ENCODE measurements around the gene IL1R1.
A peak's percentile ranks its signal among the peaks of the same experiment; 100 is the strongest.

IL1R1 gene, protein sequence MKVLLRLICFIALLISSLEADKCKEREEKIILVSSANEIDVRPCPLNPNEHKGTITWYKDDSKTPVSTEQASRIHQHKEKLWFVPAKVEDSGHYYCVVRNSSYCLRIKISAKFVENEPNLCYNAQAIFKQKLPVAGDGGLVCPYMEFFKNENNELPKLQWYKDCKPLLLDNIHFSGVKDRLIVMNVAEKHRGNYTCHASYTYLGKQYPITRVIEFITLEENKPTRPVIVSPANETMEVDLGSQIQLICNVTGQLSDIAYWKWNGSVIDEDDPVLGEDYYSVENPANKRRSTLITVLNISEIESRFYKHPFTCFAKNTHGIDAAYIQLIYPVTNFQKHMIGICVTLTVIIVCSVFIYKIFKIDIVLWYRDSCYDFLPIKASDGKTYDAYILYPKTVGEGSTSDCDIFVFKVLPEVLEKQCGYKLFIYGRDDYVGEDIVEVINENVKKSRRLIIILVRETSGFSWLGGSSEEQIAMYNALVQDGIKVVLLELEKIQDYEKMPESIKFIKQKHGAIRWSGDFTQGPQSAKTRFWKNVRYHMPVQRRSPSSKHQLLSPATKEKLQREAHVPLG

DNA sequence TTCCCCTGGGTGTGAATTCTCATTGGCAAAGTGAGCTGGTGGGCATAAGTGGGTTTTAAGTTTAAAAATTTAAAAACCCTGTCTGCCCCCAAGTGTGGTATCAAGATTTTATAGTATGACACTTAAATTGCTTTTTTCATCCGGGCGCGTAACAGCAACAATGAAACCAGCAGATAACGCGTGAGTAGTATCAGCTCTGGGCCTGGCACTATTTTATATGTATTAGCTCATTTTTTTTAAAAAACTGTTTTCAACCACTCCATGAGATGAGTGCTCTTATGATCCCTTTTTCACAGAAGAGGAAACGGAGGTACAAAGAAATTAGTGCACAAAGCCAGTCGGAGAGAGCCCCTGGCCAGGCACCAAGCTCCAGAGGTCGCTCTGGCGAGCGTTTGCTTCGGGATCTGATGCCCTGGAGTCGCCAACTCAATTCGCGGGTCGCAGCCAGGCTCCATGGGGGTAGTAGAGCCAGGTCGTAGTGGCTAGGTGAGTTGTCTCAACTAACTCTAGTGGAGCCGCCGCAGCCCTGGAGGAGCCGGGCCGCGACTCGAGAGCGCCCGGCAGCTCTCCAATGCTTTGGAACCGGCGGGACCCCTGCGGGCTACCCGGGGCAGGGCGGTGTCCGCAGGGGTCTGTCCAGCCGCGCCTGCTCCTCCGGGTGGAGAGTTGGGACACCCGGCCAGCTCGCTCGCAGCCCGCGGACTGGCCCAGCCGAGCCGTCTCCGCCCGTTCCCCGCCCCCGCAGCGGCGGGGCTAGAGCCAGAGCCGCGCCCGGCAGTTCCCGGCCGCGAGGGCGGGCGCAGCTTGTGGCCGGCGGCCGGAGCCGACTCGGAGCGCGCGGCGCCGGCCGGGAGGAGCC is at the start of gene IL1R1:
Gene IL1R1, plus strand, starts transcription at position 777 of the 859 bp plus-strand sequence. CDS start 14,979 bp downstream, outside the sequence.
- DNase-seq (ENCODE audit: low read depth) = peak; percentile 77
- TF ChIP-seq, protein P1, sequence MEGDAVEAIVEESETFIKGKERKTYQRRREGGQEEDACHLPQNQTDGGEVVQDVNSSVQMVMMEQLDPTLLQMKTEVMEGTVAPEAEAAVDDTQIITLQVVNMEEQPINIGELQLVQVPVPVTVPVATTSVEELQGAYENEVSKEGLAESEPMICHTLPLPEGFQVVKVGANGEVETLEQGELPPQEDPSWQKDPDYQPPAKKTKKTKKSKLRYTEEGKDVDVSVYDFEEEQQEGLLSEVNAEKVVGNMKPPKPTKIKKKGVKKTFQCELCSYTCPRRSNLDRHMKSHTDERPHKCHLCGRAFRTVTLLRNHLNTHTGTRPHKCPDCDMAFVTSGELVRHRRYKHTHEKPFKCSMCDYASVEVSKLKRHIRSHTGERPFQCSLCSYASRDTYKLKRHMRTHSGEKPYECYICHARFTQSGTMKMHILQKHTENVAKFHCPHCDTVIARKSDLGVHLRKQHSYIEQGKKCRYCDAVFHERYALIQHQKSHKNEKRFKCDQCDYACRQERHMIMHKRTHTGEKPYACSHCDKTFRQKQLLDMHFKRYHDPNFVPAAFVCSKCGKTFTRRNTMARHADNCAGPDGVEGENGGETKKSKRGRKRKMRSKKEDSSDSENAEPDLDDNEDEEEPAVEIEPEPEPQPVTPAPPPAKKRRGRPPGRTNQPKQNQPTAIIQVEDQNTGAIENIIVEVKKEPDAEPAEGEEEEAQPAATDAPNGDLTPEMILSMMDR (IDR thresholded peaks at IDR 0.05; ENCODE audit: insufficient read depth, low read depth, low read length, missing control alignments) = no peak

DNA sequence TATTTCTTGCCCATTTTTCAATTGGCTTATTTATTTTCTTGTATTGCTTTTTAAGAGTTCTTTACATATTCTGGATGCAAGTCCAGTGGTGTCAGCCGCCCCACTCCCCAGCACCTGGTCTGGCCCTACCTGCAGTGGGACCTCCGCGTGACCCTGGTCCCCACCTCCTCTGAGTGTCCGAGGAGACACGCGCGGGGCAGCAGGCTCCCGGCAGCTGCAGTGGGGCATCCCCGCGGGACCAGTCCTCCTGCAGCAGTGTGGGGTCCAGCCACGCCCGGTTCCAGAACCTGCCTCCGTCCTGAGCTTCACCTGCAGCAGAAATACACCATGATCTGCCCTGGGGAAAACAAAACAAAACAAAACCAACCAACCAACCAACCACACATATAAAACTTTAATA is 48.9 kb upstream of the IL1R1 start:
- no peak for DNase-seq (ENCODE audit: low read depth)
- TF ChIP-seq, protein P1 (IDR thresholded peaks at IDR 0.05; ENCODE audit: insufficient read depth, low read depth, low read length, missing control alignments) = no peak
- no peak overlapping the region for H3K4me3 ChIP-seq (ENCODE audit: low read length)

More for the DNA sequence above, at the start of gene IL1R1:
- H3K4me3 ChIP-seq (ENCODE audit: low read length) = peak within 1 kb of the TSS; percentile 59

DNA sequence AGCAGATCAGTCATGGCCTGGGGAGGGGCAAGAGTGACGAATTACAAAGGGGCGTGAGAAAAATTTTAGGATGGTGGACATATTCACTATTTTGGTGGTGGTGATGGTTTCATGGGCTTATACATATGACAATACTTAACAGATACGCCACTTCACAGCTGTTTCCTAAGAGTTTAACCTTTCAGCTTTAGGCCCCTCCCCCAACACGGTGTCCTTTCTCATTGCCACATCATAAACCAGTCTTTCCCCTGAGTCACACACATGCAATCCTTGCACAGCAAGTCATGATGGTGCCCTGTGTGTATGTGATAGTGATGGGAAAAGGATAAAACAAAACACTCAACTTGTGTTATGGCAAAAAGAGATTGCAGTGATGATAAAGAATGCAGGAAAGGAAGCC is 47.6 kb upstream of the IL1R1 start:
- no peak overlapping the region for H3K4me3 ChIP-seq (ENCODE audit: low read length)
- TF ChIP-seq, protein P1 (IDR thresholded peaks at IDR 0.05; ENCODE audit: insufficient read depth, low read depth, low read length, missing control alignments) = no peak
- peak; percentile 97 for DNase-seq (ENCODE audit: low read depth)

DNA sequence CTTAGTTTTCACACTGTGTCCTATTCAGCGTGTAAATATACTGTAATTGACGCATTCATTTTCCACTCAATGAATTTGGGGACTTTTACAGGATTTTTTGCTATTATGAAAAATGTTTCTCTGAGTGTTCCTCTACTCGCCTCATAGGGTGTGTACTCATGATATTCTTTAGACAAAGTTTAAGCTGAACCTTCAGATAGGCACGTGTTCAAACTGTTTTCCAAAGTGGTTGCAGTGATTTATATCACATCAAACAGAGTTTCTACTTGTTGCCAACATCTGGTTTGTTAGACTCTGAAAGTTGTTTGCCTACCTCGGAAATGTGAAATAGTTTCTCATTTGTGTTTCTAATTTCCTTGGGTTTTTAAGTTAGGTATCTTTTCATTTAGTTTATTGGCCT is 46.4 kb upstream of the IL1R1 start:
- DNase-seq (ENCODE audit: low read depth) = no peak
- H3K4me3 ChIP-seq (ENCODE audit: low read length) = no peak overlapping the region
- TF ChIP-seq, protein P1 (IDR thresholded peaks at IDR 0.05; ENCODE audit: insufficient read depth, low read depth, low read length, missing control alignments) = no peak

DNA sequence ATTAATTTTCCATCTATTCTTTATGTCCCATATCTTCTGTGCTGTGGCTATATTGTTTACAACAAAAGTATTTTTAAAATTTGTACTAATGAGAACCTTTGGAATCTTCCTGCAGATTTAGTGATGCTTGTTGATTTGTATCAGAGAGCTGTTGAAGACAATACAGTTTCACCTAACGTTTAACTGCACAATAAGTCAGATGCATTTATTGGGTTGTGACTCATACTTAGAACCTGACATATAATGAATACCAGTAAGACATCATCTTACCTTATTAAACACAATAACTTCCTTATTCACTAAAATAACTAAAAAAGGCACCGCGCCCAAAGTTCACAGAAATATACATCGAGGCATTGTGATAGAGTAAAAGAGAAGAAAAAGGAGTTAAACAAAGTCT is 43.8 kb upstream of the IL1R1 start:
- peak; percentile 51 for DNase-seq (ENCODE audit: low read depth)
- H3K4me3 ChIP-seq (ENCODE audit: low read length) = no peak overlapping the region
- TF ChIP-seq, protein P1 (IDR thresholded peaks at IDR 0.05; ENCODE audit: insufficient read depth, low read depth, low read length, missing control alignments) = no peak

DNA sequence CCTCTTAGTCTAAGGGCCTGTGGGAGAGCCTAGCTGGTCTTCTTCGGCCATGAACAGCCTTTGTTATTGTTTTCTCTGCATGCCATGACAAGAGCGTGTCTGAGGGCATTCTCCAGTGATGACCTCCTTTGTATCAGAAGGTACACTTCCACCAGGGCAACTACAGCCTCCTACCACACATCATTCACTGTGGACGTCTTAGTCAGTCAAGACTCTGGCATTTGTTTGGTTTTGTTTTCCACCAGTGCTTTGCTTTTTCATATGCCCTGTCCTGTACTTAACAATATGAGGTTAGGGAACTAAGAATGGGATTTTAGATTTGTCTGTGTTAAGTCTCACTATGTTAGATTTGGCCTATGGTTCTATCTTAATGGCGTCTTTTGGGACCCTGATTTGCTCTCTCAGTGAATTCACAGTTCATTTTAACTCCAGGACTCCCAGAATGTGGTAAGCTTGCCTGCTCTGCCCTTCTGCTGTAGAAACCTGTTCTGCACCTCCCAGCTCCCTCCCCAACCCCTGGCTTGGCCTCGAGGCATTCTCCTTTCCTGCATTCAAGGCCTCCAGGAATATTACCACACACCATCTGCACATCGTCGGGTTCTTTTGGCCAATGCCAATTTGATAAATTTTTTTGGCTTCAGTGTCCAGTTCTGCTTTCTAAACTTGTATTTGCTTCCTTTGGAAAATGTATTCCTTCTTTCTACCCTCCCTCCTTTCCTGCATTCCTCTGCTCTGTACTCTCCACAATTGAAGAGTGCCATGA is 42.8 kb upstream of the IL1R1 start:
- TF ChIP-seq, protein P1 (IDR thresholded peaks at IDR 0.05; ENCODE audit: insufficient read depth, low read depth, low read length, missing control alignments) = no peak
- H3K4me3 ChIP-seq (ENCODE audit: low read length) = no peak overlapping the region
- peak; percentile 63 for DNase-seq (ENCODE audit: low read depth)

Data from epithelial cell of esophagus (primary cell).